Mucosa of stomach (tissue), 1 donor: ENCODE results near the gene RTCA.
"Not testable (repeated sequence)": the region's sequence is repeated elsewhere in the genome, so short reads cannot be mapped to it uniquely, and the experiment has no call there.

Experiments
- H3K27me3 ChIP-seq: one replicate; pipeline ENCODE4 v1.7.0; 2013; ENCODE audit warnings: mild to moderate bottlenecking, low read length; ENCODE audit not compliant: control insufficient read depth, insufficient read depth
- H3K36me3 ChIP-seq: one replicate; pipeline ENCODE4 v1.7.0; 2013; ENCODE audit warnings: low read length; ENCODE audit not compliant: control insufficient read depth, insufficient read depth
- H3K4me1 ChIP-seq: one replicate; pipeline ENCODE4 v1.7.0; 2013; ENCODE audit warnings: mild to moderate bottlenecking, low read length; ENCODE audit not compliant: control insufficient read depth, insufficient read depth
- H3K4me3 ChIP-seq: one replicate; pipeline ENCODE4 v1.7.0; 2013; ENCODE audit warnings: low read length
- H3K9ac ChIP-seq: one replicate; pipeline ENCODE4 v1.7.0; 2013; ENCODE audit warnings: mild to moderate bottlenecking, low read length, moderate library complexity
- H3K9me3 ChIP-seq: one replicate; pipeline ENCODE4 v1.7.0; 2013; ENCODE audit warnings: mild to moderate bottlenecking, low read length, moderate library complexity; ENCODE audit not compliant: control insufficient read depth
- donor health status: Pancreatic carcinoma.

Gene RTCA

DNA sequence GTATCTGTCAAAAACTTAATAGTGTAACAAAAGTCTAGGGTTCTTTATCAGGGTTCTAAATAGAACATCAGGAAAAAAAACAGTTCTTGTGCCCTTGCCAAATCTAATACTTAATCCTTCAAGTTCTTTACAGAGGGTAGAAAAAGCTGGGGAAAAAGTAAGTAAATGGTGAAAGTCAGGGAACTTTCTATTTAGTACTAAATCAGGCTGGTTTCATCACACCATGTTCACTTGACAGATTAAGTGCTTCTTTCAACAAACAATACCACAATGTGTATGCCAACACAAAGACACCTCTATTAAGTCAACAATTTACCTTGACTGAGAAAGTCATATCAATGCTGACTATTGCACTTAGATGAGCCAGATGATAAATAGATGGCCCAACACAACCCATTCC, 26.1 kb upstream of the RTCA start:
- Histone ChIP-seq H3K4me1 (no peaks in the 10 kb centered on the region), H3K9ac (no peak overlapping the region), H3K9me3 (no peaks in the 10 kb centered on the region), H3K27me3 (no peaks in the 10 kb centered on the region), H3K36me3 (peaks cover 3% of the 10 kb centered on the region), H3K4me3 (no peak overlapping the region)

DNA sequence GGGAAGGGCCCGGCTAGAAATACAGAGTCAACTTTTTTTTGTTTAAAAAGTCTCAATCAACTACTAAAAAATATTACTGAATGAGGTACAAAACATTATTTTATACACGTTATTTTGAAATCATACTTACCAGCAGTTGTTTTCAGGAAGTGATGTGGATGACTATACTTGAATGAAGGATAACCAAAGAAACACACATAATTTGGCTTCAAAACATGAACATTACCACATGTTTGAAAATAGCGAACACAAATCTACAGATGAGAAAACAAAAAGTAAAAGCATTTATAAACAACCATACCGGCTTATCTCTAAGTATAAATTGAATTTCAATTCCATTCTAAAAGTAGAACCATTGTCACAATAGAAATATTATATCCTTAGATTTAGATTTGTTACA, 25.4 kb upstream of the RTCA start:
- H3K9ac ChIP-seq: no peak overlapping the region
- H3K36me3 ChIP-seq: peaks cover 3% of the 10 kb centered on the region
- H3K4me1 ChIP-seq: no peaks in the 10 kb centered on the region
- H3K27me3 ChIP-seq: no peaks in the 10 kb centered on the region
- no peaks in the 10 kb centered on the region for H3K9me3 ChIP-seq
- H3K4me3 ChIP-seq: no peak overlapping the region

DNA sequence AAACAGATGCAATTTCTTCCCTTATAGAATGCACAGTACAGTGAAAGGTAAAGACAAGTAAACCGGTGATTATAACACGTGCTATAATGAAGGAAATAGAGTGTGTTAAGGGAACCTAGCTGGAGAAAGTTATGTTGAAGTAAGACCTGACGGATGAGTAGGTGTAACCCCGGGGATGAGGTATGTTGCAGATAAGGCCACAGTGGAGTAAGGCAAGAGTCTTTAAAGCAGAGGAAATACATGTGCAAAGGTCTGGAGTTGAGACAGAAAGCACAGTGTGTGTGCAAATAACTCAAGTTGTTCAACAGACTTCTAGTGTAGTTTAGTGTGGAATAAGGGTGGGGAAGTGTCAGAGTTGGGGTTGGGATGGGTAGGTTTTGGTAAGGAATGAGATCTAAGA, 19.3 kb upstream of the RTCA start:
- Histone ChIP-seq H3K9ac (no peak overlapping the region), H3K36me3 (no peaks in the 10 kb centered on the region)

DNA sequence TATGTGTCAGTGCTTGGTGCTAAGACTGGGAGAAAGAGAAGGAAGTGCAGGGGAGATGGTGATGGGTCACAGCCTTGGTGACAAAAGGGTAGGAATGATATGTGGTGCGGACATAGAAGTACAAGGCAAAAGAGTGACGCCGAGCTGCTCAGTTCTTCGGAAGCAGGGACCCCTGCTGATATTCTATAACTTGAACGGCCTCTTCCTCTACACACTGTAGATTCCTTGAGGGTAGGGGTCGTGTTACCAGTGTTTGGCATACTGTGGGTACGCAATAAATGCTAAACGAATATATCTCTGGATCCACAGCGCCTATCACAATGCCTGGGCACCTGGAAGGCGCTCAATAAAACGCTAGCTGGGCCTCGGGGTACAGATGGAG, 16.9 kb upstream of the RTCA start:
- Histone ChIP-seq H3K9me3 (no peaks in the 10 kb centered on the region), H3K4me3 (peak overlapping the region; percentile 84), H3K36me3 (no peaks in the 10 kb centered on the region), H3K4me1 (peaks cover 11% of the 10 kb centered on the region), H3K27me3 (no peaks in the 10 kb centered on the region), H3K9ac (peak overlapping the region; percentile 85)

More for the DNA sequence above, 19.3 kb upstream of the RTCA start:
- H3K9me3 ChIP-seq: no peaks in the 10 kb centered on the region
- peaks cover 11% of the 10 kb centered on the region for H3K4me1 ChIP-seq
- H3K27me3 ChIP-seq: no peaks in the 10 kb centered on the region
- no peak overlapping the region for H3K4me3 ChIP-seq

DNA sequence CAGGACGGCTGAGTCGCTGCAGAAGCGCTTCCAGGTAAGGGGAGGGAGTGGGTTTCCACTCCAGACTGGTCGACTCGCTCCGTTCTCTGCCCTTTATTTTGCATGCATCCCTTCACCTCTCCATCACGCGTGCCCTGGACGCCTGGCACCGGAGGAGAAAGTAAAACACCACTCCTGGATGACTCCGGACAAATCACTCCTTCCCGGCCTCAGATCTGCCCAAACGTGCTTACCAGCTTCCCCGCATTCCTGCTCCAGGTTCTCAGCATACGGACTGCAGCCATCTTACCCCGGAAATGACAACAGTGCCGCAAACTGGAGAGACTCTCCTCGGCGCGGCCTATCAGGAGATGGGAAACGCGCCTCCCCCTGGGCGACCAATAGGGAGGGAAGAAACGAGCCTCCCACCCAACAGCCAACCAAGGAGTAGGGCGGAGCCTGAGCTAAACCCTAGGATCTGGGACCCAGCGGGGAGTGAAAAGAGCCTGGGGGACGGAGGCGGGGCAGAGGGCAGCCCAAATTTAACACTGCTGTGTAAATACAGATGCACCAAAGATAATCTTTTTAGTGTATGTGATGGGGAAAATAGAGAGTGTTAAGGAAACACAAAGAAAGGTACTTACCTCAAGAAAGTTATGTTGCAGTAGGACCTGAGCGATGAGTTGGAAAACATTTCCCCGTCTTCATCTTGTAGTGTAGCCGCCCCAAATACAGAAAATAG, 16.3 kb upstream of the RTCA start, which contains the start of gene DBT:
DBT (minus strand) TSS at position 298 of the 721 bp plus-strand sequence; CDS start at position 284, 14 bp downstream.
- peaks cover 11% of the 10 kb centered on the region for H3K4me1 ChIP-seq
- H3K9me3 ChIP-seq: no peaks in the 10 kb centered on the region
- H3K4me3 ChIP-seq: peak within 1 kb of the TSS; percentile 84
- no peaks in the 10 kb centered on the region for H3K27me3 ChIP-seq
- no peaks in the 10 kb centered on the region for H3K36me3 ChIP-seq
- H3K9ac ChIP-seq: peak within 1 kb of the TSS; percentile 85

DNA sequence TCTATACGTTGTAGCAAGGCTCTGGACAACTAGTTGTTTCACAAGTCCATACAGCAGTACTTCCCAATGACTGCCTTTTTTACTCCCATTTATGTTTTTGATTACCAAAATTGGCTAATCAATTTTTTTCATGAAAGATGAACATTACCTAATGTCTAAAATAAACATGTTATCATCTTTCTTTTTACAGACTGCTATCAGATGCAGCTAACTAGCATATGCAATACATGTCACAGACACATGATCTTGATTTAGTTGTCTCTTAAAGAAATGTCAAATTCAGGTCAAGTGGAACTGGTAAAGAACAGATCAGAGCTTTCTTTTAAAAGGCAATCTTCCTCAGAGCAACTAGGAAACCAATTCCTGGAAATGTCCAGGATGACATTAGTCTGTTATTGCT, 15.8 kb upstream of the RTCA start:
- Histone ChIP-seq H3K9me3 (no peaks in the 10 kb centered on the region), H3K9ac (peak overlapping the region; percentile 85), H3K4me3 (peak overlapping the region; percentile 84), H3K36me3 (no peaks in the 10 kb centered on the region), H3K4me1 (peaks cover 11% of the 10 kb centered on the region), H3K27me3 (no peaks in the 10 kb centered on the region)

DNA sequence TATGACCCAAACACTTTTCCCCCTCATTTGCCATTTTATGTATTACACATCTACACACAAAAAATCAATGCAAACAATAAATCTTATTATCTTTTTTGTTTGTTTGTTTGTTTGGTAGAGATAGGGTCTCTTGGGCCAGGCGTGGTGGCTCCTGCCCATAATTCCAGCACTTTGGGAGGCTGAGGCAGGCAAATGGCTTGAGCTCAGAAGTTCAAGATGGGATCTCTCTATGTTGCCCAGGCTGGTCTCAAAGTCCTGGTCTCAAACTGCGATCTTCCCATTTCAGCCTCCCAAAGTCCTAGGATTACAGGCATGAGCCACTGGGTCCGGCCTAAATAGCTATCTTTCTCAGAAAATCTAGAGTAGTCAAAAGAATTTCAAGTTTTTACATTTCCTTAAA, 15.2 kb upstream of the RTCA start:
- Histone ChIP-seq H3K36me3 (no peaks in the 10 kb centered on the region), H3K9ac (no peak overlapping the region), H3K9me3 (no peaks in the 10 kb centered on the region), H3K4me1 (peaks cover 11% of the 10 kb centered on the region), H3K4me3 (no peak overlapping the region), H3K27me3 (no peaks in the 10 kb centered on the region)

DNA sequence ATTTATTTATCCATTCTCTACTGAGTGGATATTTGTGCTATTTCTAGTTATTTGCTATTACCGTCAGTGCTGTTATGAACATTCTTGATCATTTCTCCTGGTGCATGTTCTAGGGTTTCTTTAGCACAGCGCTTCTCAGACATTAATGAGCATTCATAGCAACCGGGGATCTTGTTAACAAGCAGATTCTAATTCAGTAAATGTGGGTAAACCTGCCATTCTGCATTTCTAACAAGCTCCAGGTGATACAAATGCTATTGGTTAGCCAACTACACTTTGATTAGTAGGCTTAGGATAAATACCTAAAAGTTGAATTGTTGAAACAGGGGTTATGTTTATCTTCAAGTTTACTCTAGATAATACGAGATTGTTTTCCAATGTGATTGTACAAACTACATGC, 13.1 kb upstream of the RTCA start:
- Histone ChIP-seq H3K36me3 (no peaks in the 10 kb centered on the region), H3K4me3 (no peak overlapping the region), H3K4me1 (peaks cover 5% of the 10 kb centered on the region), H3K9me3 (no peaks in the 10 kb centered on the region), H3K9ac (no peak overlapping the region), H3K27me3 (no peaks in the 10 kb centered on the region)

DNA sequence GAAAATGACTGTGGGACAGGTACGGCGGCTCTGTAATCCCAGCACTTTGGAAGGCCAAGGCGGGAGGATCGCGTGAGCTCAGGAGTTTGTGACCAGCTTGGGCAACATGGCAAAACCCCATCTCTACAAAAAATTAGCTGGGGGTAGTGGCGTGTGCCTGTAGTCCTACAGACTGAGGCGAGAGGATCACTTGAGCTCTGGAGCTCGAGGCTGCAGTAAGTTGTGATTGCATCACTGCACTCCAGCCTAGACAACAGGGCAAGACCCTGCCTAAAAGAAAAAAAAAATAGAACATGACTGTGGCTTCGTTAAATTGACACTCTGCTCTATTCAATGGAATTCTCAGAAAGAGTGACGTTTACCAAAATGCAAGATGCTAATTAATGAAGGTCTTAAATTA, 12.5 kb upstream of the RTCA start:
- Histone ChIP-seq H3K4me3 (no peak overlapping the region), H3K4me1 (peaks cover 5% of the 10 kb centered on the region), H3K27me3 (no peaks in the 10 kb centered on the region), H3K9ac (no peak overlapping the region), H3K36me3 (no peaks in the 10 kb centered on the region), H3K9me3 (no peaks in the 10 kb centered on the region)

DNA sequence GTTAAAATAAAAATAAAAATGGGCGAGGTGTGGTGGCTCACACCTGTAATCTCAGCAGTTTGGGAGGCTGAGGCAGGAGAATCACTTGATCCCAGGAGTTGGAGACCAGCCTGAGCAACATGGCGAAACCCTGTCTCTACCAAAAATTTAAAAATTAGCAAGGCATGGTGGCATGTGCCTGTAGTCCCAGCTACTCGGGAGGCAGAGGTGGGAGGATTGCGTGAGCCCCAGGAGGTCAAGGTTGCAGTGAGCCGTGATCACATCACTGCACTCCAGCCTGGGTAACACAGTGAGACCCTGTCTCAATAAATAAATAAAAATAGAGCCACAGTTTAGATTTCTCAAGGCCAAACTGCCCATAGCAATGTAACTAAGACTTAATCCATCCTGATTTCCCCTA, 9.7 kb upstream of the RTCA start:
- not testable (repeated sequence) for H3K36me3 ChIP-seq, H3K9ac ChIP-seq, H3K4me1 ChIP-seq, H3K9me3 ChIP-seq, H3K4me3 ChIP-seq, H3K27me3 ChIP-seq

DNA sequence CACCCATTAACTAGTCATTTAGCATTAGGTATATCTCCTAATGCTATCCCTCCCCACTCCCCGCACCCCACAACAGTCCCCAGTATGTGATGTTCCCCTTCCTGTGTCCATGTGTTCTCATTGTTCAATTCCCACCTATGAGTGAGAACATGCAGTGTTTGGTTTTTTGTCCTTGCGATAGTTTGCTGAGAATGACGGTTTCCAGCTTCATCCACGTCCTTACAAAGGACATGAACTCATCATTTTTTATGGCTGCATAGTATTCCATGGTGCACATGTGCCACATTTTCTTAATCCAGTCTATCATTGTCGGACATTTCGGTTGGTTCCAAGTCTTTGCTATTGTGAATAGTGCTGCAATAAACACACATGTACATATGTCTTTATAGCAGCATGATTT, 7.6 kb upstream of the RTCA start:
- H3K9me3 ChIP-seq: not testable (repeated sequence)

DNA sequence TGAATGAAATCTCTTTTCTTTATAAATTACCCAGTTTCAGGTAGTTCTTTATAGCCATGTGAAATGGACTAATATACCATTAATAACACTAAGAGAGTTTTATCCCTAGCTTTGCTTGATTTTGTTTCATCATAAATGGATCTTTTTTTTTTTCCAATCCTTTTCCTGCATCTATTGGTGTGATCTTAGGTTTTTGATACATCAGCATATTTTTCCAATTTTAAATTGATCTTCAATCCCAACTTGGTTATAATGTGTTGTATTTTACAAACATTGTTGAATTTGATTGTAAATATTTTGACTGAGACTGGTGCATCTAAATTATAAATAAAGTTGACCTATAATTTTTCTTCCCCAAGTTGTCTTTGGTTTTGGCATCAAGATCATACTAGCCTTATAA, 4.3 kb upstream of the RTCA start:
- Histone ChIP-seq H3K4me3 (no peak overlapping the region), H3K9me3 (no peaks in the 10 kb centered on the region), H3K4me1 (no peaks in the 10 kb centered on the region), H3K36me3 (no peaks in the 10 kb centered on the region), H3K9ac (no peak overlapping the region), H3K27me3 (no peaks in the 10 kb centered on the region)

More for the DNA sequence above, 7.6 kb upstream of the RTCA start:
- H3K27me3 ChIP-seq, H3K4me1 ChIP-seq, H3K4me3 ChIP-seq, H3K9ac ChIP-seq, H3K36me3 ChIP-seq: not testable (repeated sequence)

DNA sequence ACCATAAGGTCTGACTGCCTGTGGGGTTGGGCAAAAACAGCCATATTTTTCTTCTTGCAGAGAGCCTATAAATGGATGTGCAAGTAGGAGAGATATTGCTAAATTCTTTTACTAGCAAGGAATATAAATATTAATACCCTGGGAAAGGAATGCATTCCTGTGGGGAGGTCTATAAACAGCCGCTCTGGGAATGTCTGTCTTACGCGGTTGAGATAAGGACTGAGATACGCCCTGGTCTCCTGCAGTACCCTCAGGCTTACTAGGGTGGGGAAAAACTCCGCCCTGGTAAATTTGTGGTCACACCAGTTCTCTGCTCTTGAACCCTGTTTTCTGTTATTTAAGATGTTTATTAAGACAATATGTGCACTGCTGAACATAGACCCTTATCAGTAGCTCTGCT, 1.9 kb upstream of the RTCA start:
- not testable (repeated sequence) for H3K4me1 ChIP-seq, H3K9me3 ChIP-seq, H3K36me3 ChIP-seq, H3K9ac ChIP-seq, H3K27me3 ChIP-seq, H3K4me3 ChIP-seq
